IPS-18c (cell line): ENCODE measurements around the gene SEMA4A.
"Not testable (repeated sequence)": the region's sequence is repeated elsewhere in the genome, so short reads cannot be mapped to it uniquely, and the experiment has no call there.

Source experiments
- H3K4me3 ChIP-seq: 2 replicates; pipeline ENCODE4 v1.7.0; 2013; ENCODE audit warnings: low read depth, mild to moderate bottlenecking, low read length, moderate library complexity; ENCODE audit not compliant: insufficient read depth
- H3K9me3 ChIP-seq: one replicate; pipeline ENCODE4 v1.6.1; 2013; ENCODE audit warnings: mild to moderate bottlenecking, low read length, moderate library complexity; ENCODE audit not compliant: control insufficient read depth, insufficient read depth

SEMA4A gene

GRCh38 chr1:156116731-156117130 lies 36.7 kb upstream of the SEMA4A start:
- not testable (repeated sequence) for H3K9me3 ChIP-seq, H3K4me3 ChIP-seq

GRCh38 chr1:156117414-156118176 lies 35.8 kb upstream of the SEMA4A start:
- H3K9me3 ChIP-seq = no peaks in the 10 kb centered on the region
- no peak overlapping the region for H3K4me3 ChIP-seq

DNA sequence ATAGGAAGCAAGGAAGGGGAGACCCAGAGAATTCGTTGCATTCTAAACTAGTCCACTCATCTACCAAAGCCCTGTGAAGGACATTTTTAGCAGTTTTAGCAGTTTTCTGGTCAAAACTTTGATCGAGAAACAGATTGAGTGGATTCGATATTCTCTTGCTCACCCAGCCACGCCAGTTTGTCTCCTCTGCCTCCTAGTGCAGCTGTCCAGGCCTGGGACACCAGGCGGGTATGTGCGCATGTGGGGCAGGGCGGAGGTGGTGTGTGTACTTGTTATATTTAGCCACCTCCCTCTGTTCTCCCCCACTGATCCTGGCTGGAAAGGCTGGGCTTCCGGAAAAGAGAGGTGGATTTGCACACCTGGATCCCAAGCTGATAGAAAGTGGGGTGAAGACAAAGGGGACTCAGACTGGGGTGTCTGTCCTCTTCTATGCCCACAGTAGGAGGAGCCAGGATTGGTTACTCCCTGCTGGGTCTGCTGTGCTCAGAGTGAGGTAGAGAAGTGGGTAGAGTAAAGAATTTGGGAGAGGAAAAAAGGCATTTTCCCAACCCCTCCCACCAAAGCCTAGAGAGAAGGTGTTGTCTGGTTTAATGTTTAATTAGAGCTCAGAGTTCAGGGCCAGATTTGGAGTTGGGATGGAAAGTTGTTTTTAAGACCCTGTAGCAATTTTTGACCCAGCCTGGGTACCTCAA lies 35.1 kb upstream of the SEMA4A start:
- Histone ChIP-seq H3K4me3 (no peak overlapping the region), H3K9me3 (no peaks in the 10 kb centered on the region)

GRCh38 chr1:156119503-156120209 lies 33.7 kb upstream of the SEMA4A start:
- H3K4me3 ChIP-seq = no peak overlapping the region
- no peaks in the 10 kb centered on the region for H3K9me3 ChIP-seq

DNA sequence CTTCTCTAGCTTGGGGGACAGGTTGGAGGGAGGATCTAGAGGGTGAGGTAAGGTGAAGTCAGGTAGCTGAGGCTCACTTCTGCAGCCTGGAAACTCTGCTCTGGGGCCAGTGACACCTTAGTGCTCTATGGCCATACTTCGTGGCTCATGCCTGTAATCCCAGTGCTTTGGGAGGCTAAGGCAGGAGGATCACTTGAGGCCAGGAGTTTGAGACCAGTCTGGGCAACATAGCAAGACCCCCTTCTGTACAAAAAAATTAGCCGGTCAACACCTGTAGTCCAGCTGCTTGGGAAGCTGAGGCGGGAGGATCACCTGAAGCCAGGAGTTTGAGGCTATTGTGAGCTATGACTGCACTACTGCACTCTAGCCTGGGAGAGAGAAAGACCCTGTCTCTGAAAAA lies 33.1 kb upstream of the SEMA4A start:
- H3K9me3 ChIP-seq = no peaks in the 10 kb centered on the region
- no peak overlapping the region for H3K4me3 ChIP-seq

DNA sequence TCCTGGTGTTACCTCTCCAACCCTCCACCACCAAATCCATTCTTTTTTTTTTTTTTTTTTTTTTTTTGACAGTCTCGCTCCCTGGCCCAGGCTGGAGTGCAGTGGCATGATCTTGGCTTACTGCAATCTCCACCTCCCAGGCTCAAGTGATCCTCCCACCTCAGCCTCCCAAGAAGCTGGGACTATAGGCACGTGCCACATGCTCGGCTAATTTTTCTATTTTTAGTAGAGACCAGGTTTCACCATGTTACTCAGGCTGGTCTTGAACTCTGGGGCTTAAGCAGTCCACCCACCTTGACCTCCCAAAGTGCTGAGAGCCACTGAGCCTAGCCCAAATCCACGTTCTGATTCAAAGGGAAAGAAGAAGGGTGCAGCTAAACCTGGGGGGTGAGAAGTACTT lies 32.4 kb upstream of the SEMA4A start:
- not testable (repeated sequence) for H3K4me3 ChIP-seq, H3K9me3 ChIP-seq

DNA sequence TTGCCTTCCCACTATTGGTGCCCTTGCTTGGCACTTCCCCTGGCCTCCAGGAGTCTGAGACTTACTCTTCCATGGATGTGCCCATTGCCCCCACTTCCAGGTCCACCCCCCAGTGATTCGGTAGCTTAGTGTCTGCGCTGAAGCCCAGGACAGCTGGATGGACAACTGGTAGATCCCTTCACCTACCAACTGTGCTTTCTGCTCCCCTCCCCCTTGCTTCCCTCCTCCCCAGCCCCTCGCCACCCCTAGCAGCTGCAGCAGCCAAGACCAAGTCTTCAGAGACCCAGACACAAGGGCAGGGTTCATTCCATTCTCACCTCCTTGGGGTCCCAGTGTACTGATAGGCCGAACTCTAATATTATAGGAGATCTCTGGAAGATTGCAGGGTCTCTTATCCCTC lies 31.9 kb upstream of the SEMA4A start:
- Histone ChIP-seq H3K4me3 (no peak overlapping the region), H3K9me3 (no peaks in the 10 kb centered on the region)

GRCh38 chr1:156122086-156122485 lies 31.3 kb upstream of the SEMA4A start:
- Histone ChIP-seq H3K4me3 (no peak overlapping the region), H3K9me3 (no peaks in the 10 kb centered on the region)

DNA sequence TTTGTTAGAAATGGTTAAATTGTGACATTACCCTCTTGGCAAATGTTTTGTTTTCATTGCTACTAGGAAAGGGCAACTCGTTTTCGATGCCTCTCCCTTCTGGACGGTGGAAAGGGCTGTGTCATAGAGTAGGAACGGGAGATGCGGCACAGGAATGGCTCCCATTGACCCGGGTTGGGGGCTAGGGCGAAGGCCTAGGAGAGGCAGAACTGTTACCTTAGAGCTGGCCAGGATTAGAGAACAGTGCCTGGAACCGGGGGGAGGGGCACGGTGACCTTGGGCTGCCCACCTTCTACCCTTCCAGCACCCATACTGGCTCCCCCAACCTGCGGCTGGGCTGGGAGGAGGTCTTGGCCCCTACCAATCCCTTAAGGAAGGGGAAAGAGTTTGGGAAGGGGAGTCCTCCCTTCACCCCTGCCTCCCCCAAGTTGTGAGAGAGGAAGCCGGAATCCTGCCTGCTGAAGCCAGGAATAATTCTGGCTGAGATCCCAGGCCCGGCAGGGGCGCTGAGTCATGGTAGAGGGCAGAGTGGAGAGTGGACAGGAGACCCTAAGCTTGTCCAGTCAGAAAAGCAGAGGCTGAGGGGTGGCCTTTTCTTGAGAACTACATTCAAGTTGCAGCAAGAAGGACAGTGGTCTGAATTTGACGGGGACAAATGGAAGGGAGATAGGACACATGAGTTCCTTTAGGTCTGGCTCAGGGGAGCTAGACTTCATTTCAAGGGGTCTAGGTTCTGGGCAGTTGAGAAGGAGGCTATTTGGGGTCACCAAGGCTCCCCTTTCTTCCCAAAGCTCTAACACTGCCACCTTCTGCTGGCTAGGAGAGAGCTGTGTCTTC lies 30.6 kb upstream of the SEMA4A start:
- no peak overlapping the region; the same call in 1 of the 2 replicates for H3K4me3 ChIP-seq
- no peaks in the 10 kb centered on the region for H3K9me3 ChIP-seq

DNA sequence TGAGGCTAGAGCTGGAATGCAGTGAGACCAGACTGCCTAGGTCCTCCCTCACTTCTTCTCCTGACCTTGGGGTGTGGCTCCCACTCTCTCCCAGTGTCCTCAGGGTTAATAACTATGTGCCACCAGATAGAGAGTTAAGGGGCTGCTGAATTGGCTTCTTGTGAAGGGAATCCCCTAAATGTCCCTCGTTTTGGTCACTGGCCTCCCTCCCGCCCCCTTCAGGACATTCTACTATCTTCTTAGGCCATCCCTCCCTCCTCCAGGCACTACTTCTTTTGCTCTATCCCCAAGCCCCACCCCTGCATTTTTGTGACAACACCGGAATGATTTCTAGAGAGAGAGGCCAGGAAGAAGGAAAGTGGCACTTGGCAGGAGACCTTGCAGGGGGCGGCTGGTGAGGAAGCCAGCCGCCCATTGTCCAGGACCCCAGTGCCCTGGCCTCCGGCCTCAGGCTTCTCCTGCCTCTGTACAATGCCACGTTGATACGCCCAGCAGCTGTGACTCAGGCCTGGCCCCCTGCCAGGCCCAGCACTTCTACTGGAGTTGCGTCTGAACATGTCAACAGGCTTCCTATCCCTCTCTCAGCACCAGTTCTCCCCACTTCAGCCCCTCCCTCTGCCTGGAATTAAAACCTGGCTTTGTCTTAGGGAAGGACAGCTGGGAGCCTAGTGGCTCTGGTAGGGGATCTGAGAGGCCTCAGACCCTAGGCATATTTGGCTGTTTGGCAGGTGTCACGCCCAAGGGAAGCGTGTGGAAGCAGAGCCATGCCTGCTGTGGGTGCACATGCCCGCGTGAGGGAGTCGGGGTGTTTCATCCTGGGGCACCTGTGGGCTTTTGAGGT lies 29.8 kb upstream of the SEMA4A start:
- H3K9me3 ChIP-seq = no peaks in the 10 kb centered on the region
- no peak overlapping the region for H3K4me3 ChIP-seq

DNA sequence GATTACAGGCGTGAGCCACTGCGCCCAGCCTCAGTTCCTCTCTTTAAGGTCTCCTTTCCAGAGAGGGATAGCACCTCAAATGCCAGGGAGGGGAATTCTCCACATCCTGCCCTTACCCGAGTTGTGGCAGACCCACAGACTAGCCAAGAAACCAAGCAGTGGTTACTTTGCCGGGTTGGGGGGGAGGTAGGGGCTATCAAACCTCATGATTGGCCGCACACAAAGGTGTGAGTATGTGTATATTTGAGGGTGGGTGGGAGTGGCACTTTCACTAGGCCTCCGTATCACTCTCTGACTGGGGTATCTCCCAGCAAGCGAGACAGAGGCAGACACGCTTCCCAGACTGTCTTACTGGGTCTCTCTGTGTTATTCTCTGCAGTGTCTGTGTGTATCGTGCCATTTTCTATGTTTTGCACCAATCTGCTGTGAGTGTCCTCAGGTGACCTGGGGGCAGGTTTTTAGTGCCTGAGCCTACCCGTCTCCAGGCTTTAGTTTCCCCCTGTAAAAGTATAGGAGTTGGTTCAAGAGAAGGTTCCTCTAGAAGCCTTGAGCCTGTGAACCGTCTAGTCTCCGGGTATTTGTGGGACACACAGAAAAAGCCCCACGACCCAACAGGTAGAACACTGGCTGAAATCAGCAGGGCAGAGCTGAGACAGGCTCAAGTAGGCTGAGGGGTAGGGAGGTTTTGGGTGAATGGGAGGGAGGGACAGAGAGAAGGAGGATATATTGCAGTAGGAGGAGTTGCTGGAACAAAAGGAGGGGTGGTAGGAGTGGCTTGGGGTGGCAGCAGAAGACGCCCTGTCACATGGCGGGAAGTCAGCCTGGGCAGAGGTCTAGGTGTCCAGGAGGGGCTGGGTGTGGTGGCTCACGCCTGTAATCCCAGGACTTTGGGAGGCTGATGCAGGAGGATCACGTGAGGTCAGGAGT lies 28.6 kb upstream of the SEMA4A start:
- H3K9me3 ChIP-seq = no peaks in the 10 kb centered on the region
- H3K4me3 ChIP-seq = no peak overlapping the region

GRCh38 chr1:156125544-156125943 lies 27.8 kb upstream of the SEMA4A start:
- H3K4me3 ChIP-seq, H3K9me3 ChIP-seq: not testable (repeated sequence)

GRCh38 chr1:156126043-156126629 lies 27.2 kb upstream of the SEMA4A start:
- H3K9me3 ChIP-seq = no peaks in the 10 kb centered on the region
- no peak overlapping the region for H3K4me3 ChIP-seq

- Histone ChIP-seq H3K4me3 (no peak overlapping the region), H3K9me3 (no peaks in the 10 kb centered on the region)
Observed at GRCh38 chr1:156126630-156127534, 26.5 kb upstream of the SEMA4A start.

DNA sequence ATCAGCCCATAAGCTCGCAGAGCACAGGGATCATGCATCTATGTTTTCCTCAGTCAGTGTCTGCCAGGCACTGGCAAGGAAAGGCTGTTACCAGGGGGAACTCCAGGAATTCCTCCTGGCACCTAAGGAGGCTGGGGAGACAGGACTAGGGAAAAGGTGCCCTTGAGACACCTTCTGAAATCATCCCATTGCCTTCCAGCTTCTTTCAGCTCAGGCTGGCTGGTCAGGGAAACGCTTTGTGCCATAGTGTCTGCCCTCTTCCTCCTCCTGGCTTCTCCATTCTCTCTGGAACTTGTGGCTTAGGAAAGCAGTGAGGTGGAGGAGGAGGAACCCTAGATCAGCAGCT lies 25.1 kb upstream of the SEMA4A start:
- H3K9me3 ChIP-seq = no peaks in the 10 kb centered on the region
- no peak overlapping the region for H3K4me3 ChIP-seq
